Measurements from ENCODE around the gene EVPL. TPM values are rescaled to one million over a fixed set of nuclear protein-coding genes. Genes with fewer than 3 reads are reported as not detected.

EVPL gene
- total RNA-seq, 1 donor from 2014 or later, result not detected

DNA sequence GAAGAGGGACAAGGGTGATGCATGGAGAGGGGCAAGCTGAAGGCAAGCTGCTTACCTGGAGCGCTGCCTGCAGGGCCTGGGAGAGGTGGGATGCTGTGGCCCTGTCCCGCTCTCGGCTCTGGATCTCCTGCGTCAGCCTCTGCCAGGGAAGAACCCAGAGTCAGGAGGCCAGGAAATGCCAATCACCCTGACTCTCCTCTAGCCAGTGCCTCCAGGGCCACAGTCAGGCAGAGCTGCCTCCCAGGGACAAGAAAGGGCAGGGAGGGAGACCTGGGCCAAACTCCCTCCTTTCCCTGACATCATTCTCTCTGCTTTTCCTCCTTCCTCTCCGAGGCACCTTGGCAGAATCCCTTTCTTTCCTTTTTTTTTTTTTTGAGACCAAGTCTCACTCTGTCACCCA, 15.2 kb downstream of the EVPL start:
- peaks cover 13% of the 10 kb centered on the region for H3K27me3 Mint-ChIP-seq (ENCODE audit: insufficient read depth, low read depth)
- no peak for TF ChIP-seq EZH2phosphoT487 (IDR thresholded peaks at IDR 0.05)
- TF ChIP-seq, protein P1, sequence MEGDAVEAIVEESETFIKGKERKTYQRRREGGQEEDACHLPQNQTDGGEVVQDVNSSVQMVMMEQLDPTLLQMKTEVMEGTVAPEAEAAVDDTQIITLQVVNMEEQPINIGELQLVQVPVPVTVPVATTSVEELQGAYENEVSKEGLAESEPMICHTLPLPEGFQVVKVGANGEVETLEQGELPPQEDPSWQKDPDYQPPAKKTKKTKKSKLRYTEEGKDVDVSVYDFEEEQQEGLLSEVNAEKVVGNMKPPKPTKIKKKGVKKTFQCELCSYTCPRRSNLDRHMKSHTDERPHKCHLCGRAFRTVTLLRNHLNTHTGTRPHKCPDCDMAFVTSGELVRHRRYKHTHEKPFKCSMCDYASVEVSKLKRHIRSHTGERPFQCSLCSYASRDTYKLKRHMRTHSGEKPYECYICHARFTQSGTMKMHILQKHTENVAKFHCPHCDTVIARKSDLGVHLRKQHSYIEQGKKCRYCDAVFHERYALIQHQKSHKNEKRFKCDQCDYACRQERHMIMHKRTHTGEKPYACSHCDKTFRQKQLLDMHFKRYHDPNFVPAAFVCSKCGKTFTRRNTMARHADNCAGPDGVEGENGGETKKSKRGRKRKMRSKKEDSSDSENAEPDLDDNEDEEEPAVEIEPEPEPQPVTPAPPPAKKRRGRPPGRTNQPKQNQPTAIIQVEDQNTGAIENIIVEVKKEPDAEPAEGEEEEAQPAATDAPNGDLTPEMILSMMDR (IDR thresholded peaks at IDR 0.05), result no peak
- TF ChIP-seq EZH2 (IDR thresholded peaks at IDR 0.05), result no peak
- H3F3A ChIP-seq (ENCODE audit: low read depth), result no peaks in the 10 kb centered on the region

GRCh38 chr17:76009969-76010661, 17.0 kb downstream of the EVPL start:
- H3K9me3 ChIP-seq (ENCODE audit: low read depth), result no peaks in the 10 kb centered on the region
- no peaks in the 10 kb centered on the region for H4K20me1 ChIP-seq (ENCODE audit: low read depth)
- Mint-ChIP-seq H3K4me1 (peaks cover 12% of the 10 kb centered on the region), H3K36me3 (no peaks in the 10 kb centered on the region), H3K4me3 (no peak overlapping the region), H3K9me3 (no peaks in the 10 kb centered on the region), H3K27me3 (ENCODE audit: insufficient read depth, low read depth) (peaks cover 16% of the 10 kb centered on the region), H3K27ac (no peak overlapping the region)
- H3K79me2 ChIP-seq (ENCODE audit: low read depth), result no peaks in the 10 kb centered on the region
- no peak overlapping the region for H3K4me2 ChIP-seq
- no peak overlapping the region for H3K4me3 ChIP-seq
- TF ChIP-seq EZH2 (IDR thresholded peaks at IDR 0.05), result no peak
- no peak for TF ChIP-seq EZH2phosphoT487 (IDR thresholded peaks at IDR 0.05)
- TF ChIP-seq, protein P1 (IDR thresholded peaks at IDR 0.05), result no peak
- H3K4me1 ChIP-seq, result no peaks in the 10 kb centered on the region
- H3F3A ChIP-seq (ENCODE audit: low read depth), result no peaks in the 10 kb centered on the region
- no peaks in the 10 kb centered on the region for H3K36me3 ChIP-seq
- H3K9ac ChIP-seq, result no peak overlapping the region
- H2AFZ ChIP-seq (replicated peaks), result no peak overlapping the region
- DNase-seq (ENCODE audit: low spot score), result no peak
- H3K27me3 ChIP-seq, result no peaks in the 10 kb centered on the region
- H3K27ac ChIP-seq, result no peak overlapping the region

More for the DNA sequence above, 15.2 kb downstream of the EVPL start:
- Histone ChIP-seq H3K4me2 (no peak overlapping the region), H4K20me1 (ENCODE audit: low read depth) (no peaks in the 10 kb centered on the region), H3K4me3 (no peak overlapping the region), H3K4me1 (no peaks in the 10 kb centered on the region), H3K27ac (no peak overlapping the region), H3K9me3 (ENCODE audit: low read depth) (no peaks in the 10 kb centered on the region), H2AFZ (replicated peaks) (no peak overlapping the region), H3K36me3 (no peaks in the 10 kb centered on the region), H3K27me3 (no peaks in the 10 kb centered on the region), H3K79me2 (ENCODE audit: low read depth) (no peaks in the 10 kb centered on the region), H3K9ac (no peak overlapping the region)
- H3K36me3 Mint-ChIP-seq, result no peaks in the 10 kb centered on the region
- no peak overlapping the region for H3K4me3 Mint-ChIP-seq
- H3K27ac Mint-ChIP-seq, result no peak overlapping the region
- H3K9me3 Mint-ChIP-seq, result no peaks in the 10 kb centered on the region
- peaks cover 16% of the 10 kb centered on the region for H3K4me1 Mint-ChIP-seq
- no peak for DNase-seq (ENCODE audit: low spot score)

GRCh38 chr17:76009447-76009846, 17.7 kb downstream of the EVPL start:
- Histone ChIP-seq H3K4me2 (no peak overlapping the region), H3K36me3 (no peaks in the 10 kb centered on the region), H3K9me3 (ENCODE audit: low read depth) (no peaks in the 10 kb centered on the region), H3K4me1 (no peaks in the 10 kb centered on the region), H3K9ac (no peak overlapping the region), H3K4me3 (no peak overlapping the region), H2AFZ (replicated peaks) (no peak overlapping the region), H3K27ac (no peak overlapping the region), H3K27me3 (no peaks in the 10 kb centered on the region), H3K79me2 (ENCODE audit: low read depth) (no peaks in the 10 kb centered on the region), H4K20me1 (ENCODE audit: low read depth) (no peaks in the 10 kb centered on the region), H3F3A (ENCODE audit: low read depth) (no peaks in the 10 kb centered on the region)
- Mint-ChIP-seq H3K27ac (no peak overlapping the region), H3K9me3 (no peaks in the 10 kb centered on the region), H3K36me3 (no peaks in the 10 kb centered on the region), H3K4me3 (peak overlapping the region; percentile 13), H3K27me3 (ENCODE audit: insufficient read depth, low read depth) (peaks cover 16% of the 10 kb centered on the region), H3K4me1 (peaks cover 12% of the 10 kb centered on the region)
- TF ChIP-seq, protein P1 (IDR thresholded peaks at IDR 0.05), result no peak
- no peak for TF ChIP-seq EZH2phosphoT487 (IDR thresholded peaks at IDR 0.05)
- no peak for TF ChIP-seq EZH2 (IDR thresholded peaks at IDR 0.05)
- DNase-seq (ENCODE audit: low spot score), result no peak

Measured in neural progenitor cell (in vitro differentiated cells).